Progenitor cell of endocrine pancreas (in vitro differentiated cells): ENCODE measurements around the gene CCDC181. TPM values are rescaled to one million over a fixed set of nuclear protein-coding genes. Genes with fewer than 3 reads are reported as not detected.

Experiments
- DNase-seq: peaks from one replicate; pipeline ENCODE4 v3.0.0; 2021; ENCODE audit warnings: low spot score; ENCODE audit not compliant: unreplicated experiment
- H3K27ac Mint-ChIP-seq: 2 replicates; pipeline ENCODE4 v1.8.0; 2021; ENCODE audit warnings: mild to moderate bottlenecking, moderate library complexity, mixed read lengths
- H3K27me3 Mint-ChIP-seq: 2 replicates; pipeline ENCODE4 v1.8.0; 2021; ENCODE audit warnings: mixed read lengths
- H3K36me3 Mint-ChIP-seq: 2 replicates; pipeline ENCODE4 v1.8.0; 2022; ENCODE audit warnings: mixed read lengths; ENCODE audit not compliant: insufficient read depth
- H3K4me1 Mint-ChIP-seq: 2 replicates; pipeline ENCODE4 v1.8.0; 2021; ENCODE audit warnings: low read depth, mixed read lengths
- H3K4me3 Mint-ChIP-seq: 2 replicates; pipeline ENCODE4 v1.8.0; 2021; ENCODE audit warnings: low read depth, mild to moderate bottlenecking, moderate library complexity, mixed read lengths
- H3K9me3 Mint-ChIP-seq: 2 replicates; pipeline ENCODE4 v1.8.0; 2021; ENCODE audit warnings: low read depth, mixed read lengths
- total RNA-seq: library from RNA; stranded (reverse); gene quantifications from 2 replicates; pipeline ENCODE4 v1.2.1, GENCODE V29; 2021
- TF ChIP-seq, protein P1 (sequence below): fragments of 200-600 bp; sonication (generic); IDR thresholded peaks from one replicate; pipeline ENCODE4 v1.5.0; 2021; ENCODE audit warnings: antibody characterized with exemption, mild to moderate bottlenecking; ENCODE audit not compliant: unreplicated experiment

Gene CCDC181
- total RNA-seq, 1 donor from 2014 or later: 8.2 TPM

- H3K27me3 Mint-ChIP-seq: no peaks in the 10 kb centered on the region
- DNase-seq: no peak
- H3K36me3 Mint-ChIP-seq: peaks cover 41% of the 10 kb centered on the region
- TF ChIP-seq, protein P1, sequence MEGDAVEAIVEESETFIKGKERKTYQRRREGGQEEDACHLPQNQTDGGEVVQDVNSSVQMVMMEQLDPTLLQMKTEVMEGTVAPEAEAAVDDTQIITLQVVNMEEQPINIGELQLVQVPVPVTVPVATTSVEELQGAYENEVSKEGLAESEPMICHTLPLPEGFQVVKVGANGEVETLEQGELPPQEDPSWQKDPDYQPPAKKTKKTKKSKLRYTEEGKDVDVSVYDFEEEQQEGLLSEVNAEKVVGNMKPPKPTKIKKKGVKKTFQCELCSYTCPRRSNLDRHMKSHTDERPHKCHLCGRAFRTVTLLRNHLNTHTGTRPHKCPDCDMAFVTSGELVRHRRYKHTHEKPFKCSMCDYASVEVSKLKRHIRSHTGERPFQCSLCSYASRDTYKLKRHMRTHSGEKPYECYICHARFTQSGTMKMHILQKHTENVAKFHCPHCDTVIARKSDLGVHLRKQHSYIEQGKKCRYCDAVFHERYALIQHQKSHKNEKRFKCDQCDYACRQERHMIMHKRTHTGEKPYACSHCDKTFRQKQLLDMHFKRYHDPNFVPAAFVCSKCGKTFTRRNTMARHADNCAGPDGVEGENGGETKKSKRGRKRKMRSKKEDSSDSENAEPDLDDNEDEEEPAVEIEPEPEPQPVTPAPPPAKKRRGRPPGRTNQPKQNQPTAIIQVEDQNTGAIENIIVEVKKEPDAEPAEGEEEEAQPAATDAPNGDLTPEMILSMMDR: no peak
- H3K4me1 Mint-ChIP-seq: peaks cover 3% of the 10 kb centered on the region
- no peak overlapping the region for H3K27ac Mint-ChIP-seq
- H3K4me3 Mint-ChIP-seq: no peak overlapping the region
- H3K9me3 Mint-ChIP-seq: peaks cover 15% of the 10 kb centered on the region
Observed at GRCh38 chr1:169395955-169396354, 31.3 kb downstream of the CCDC181 start.

GRCh38 chr1:169392406-169392805, 34.9 kb downstream of the CCDC181 start:
- TF ChIP-seq, protein P1: no peak
- H3K27me3 Mint-ChIP-seq: no peaks in the 10 kb centered on the region
- no peak for DNase-seq
- H3K27ac Mint-ChIP-seq: no peak overlapping the region
- peaks cover 39% of the 10 kb centered on the region for H3K36me3 Mint-ChIP-seq
- no peaks in the 10 kb centered on the region for H3K4me1 Mint-ChIP-seq
- no peak overlapping the region for H3K4me3 Mint-ChIP-seq
- H3K9me3 Mint-ChIP-seq: peaks cover 3% of the 10 kb centered on the region

DNA sequence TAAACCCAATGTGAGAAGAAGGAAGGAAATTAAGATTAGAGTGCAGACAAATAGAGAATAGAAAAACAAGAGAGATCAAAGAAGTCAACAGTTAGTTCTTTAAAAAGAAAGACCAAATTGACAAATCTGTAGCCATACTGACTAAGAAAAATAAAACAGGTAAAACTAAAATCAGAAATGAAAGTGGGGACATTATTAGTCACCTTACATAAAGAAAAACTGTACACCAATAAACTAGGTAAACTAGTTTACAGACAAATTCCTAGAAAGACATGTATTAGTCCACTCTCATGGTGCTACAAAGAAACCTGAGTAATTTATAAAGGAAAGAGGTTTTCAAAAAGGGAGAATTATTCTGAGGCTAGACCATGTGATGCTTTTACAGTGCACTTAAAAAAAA, 37.0 kb downstream of the CCDC181 start:
- Mint-ChIP-seq H3K4me1 (no peaks in the 10 kb centered on the region), H3K27ac (no peak overlapping the region), H3K4me3 (no peak overlapping the region), H3K27me3 (no peaks in the 10 kb centered on the region), H3K36me3 (peaks cover 37% of the 10 kb centered on the region), H3K9me3 (peaks cover 3% of the 10 kb centered on the region)
- TF ChIP-seq, protein P1: no peak
- DNase-seq: no peak

GRCh38 chr1:169387399-169387798, 39.9 kb downstream of the CCDC181 start:
- peaks cover 3% of the 10 kb centered on the region for H3K9me3 Mint-ChIP-seq
- no peak for DNase-seq
- TF ChIP-seq, protein P1: no peak
- no peaks in the 10 kb centered on the region for H3K4me1 Mint-ChIP-seq
- no peak overlapping the region for H3K4me3 Mint-ChIP-seq
- H3K36me3 Mint-ChIP-seq: peaks cover 30% of the 10 kb centered on the region
- H3K27ac Mint-ChIP-seq: no peak overlapping the region
- H3K27me3 Mint-ChIP-seq: no peaks in the 10 kb centered on the region

GRCh38 chr1:169383449-169383848, 43.8 kb downstream of the CCDC181 start:
- H3K9me3 Mint-ChIP-seq: no peaks in the 10 kb centered on the region
- no peak for DNase-seq
- TF ChIP-seq, protein P1: no peak
- no peaks in the 10 kb centered on the region for H3K4me1 Mint-ChIP-seq
- H3K27me3 Mint-ChIP-seq: no peaks in the 10 kb centered on the region
- no peak overlapping the region for H3K4me3 Mint-ChIP-seq
- no peak overlapping the region for H3K27ac Mint-ChIP-seq
- H3K36me3 Mint-ChIP-seq: peaks cover 17% of the 10 kb centered on the region
